ENCODE results near the gene MYH14.

GRCh38 chr19:50301607-50301971 is 98.2 kb downstream of the MYH14 start:
- no peak for TF ChIP-seq CTCF (conservative IDR thresholded peaks at IDR 0.05)
- no peak for TF ChIP-seq ZFX (IDR thresholded peaks at IDR 0.05)
